Measurements from ENCODE around the gene GRB2. TPM values are rescaled to one million over a fixed set of nuclear protein-coding genes. Genes with fewer than 3 reads are reported as not detected.
"Not testable (repeated sequence)": the region's sequence is repeated elsewhere in the genome, so short reads cannot be mapped to it uniquely, and the experiment has no call there.

GRB2 gene
- total and polyA plus RNA-seq, 2 experiments from 2014 or later = 65.0 to 96.6 TPM

- no peak for DNase-seq
- in situ Hi-C loops (cut with MboI) = no loop called here
- peaks cover 6% of the 10 kb centered on the region; the same call in 1 of the 2 replicates for H4K20me1 ChIP-seq (ENCODE audit: insufficient read depth)
- H3K4me3 ChIP-seq = no peak overlapping the region
- no peak overlapping the region for H3K9ac ChIP-seq
- TF ChIP-seq EZH2 (IDR thresholded peaks at IDR 0.05; ENCODE audit: insufficient read depth, poor library complexity, severe bottlenecking) = no peak
- TF ChIP-seq EZH2phosphoT487 (IDR thresholded peaks at IDR 0.05; ENCODE audit: insufficient read depth, low read depth) = no peak
- 0 out of 2 replicates have a peak, but pooled peaks cover 6% of the 10 kb centered on the region for H3K36me3 ChIP-seq (ENCODE audit: low read depth)
- no peaks in the 10 kb centered on the region for H3K9me3 ChIP-seq (ENCODE audit: low read depth)
- no peaks in the 10 kb centered on the region for H3K27me3 ChIP-seq (replicated peaks; ENCODE audit: insufficient read depth)
- H2AFZ ChIP-seq = no peak overlapping the region
- H3K4me2 ChIP-seq (ENCODE audit: unreplicated experiment) = no peak overlapping the region
- WGBS, 2 experiments (ENCODE audit: low coverage in 1 of 2, low lambda C conversion rate in 2 of 2, missing lambda C conversion rate in 2 of 2) = 93 to 96% methylated on average over 8 of the region's 8 CpGs
- H3K4me1 ChIP-seq (ENCODE audit: insufficient read depth) = no peaks in the 10 kb centered on the region
- no peak overlapping the region for H3K27ac ChIP-seq
- peaks cover 100% of the 10 kb centered on the region for H3K79me2 ChIP-seq (ENCODE audit: insufficient read depth)
- peaks cover 2% of the 10 kb centered on the region; the same call in 1 of the 2 replicates for H3F3A ChIP-seq (ENCODE audit: insufficient read depth)
- no peaks in the 10 kb centered on the region for H3K9me2 ChIP-seq (ENCODE audit: insufficient read depth)
Observed at GRCh38 chr17:75384751-75385150, 20.7 kb downstream of the GRB2 start.

DNA sequence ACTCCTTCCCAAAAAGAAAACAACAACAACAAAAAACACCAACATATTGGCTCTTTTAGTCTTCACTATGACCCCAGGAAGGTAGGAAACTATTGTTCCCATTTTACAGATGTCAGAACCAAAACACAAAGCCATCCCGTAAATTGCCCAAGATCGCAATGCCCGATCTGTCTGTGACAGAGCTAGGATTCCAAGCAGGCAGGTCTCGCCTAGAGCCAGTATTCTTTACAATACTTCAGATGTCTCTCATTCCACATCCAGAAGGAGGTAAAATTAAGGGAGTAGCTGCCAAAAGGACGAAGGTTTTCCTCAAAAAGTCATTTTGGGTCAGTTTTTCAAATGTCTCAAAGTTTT lies 21.7 kb downstream of the GRB2 start:
- H3K9ac ChIP-seq = no peak overlapping the region
- H3K4me2 ChIP-seq (ENCODE audit: unreplicated experiment) = no peak overlapping the region
- no peak overlapping the region for H2AFZ ChIP-seq
- no peak for DNase-seq
- H3K36me3 ChIP-seq (ENCODE audit: low read depth) = 0 out of 2 replicates have a peak, but pooled peaks cover 6% of the 10 kb centered on the region
- H3K79me2 ChIP-seq (ENCODE audit: insufficient read depth) = peaks cover 100% of the 10 kb centered on the region
- H3K4me1 ChIP-seq (ENCODE audit: insufficient read depth) = no peaks in the 10 kb centered on the region
- no peak overlapping the region for H3K4me3 ChIP-seq
- H3K9me3 ChIP-seq (ENCODE audit: low read depth) = no peaks in the 10 kb centered on the region
- 79% methylated on average over 5 of the region's 5 CpGs for WGBS, 2 experiments (ENCODE audit: low coverage in 1 of 2, low lambda C conversion rate in 2 of 2, missing lambda C conversion rate in 2 of 2)
- no peak for TF ChIP-seq EZH2phosphoT487 (IDR thresholded peaks at IDR 0.05; ENCODE audit: insufficient read depth, low read depth)
- no peak for TF ChIP-seq EZH2 (IDR thresholded peaks at IDR 0.05; ENCODE audit: insufficient read depth, poor library complexity, severe bottlenecking)
- H3K9me2 ChIP-seq (ENCODE audit: insufficient read depth) = no peaks in the 10 kb centered on the region
- peaks cover 4% of the 10 kb centered on the region; the same call in 1 of the 2 replicates for H3F3A ChIP-seq (ENCODE audit: insufficient read depth)
- H3K27ac ChIP-seq = no peak overlapping the region
- H3K27me3 ChIP-seq (replicated peaks; ENCODE audit: insufficient read depth) = no peaks in the 10 kb centered on the region
- in situ Hi-C loops (cut with MboI) = no loop called here
- H4K20me1 ChIP-seq (ENCODE audit: insufficient read depth) = peaks cover 6% of the 10 kb centered on the region; the same call in 1 of the 2 replicates

DNA sequence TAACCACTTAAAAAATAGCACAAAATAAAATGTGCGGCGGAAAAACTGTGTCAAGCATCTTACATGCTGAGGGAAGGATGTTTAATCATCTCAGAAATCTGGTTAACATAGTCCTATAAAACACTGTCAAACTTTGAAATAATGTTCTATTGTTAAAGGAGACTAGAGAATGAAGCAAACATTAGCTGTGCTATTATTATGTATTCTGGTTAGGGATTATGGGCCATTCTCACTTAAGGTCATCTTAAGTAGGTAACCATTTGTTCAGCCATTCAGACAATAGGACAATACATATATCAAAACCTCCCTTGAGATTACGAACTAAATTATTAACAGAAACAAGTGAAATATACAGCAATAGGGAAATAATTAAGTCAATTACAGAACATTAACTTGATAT lies 24.7 kb downstream of the GRB2 start:
- Histone ChIP-seq H3K4me2 (ENCODE audit: unreplicated experiment) (no peak overlapping the region), H3K36me3 (ENCODE audit: low read depth) (no peaks in the 10 kb centered on the region), H3K79me2 (ENCODE audit: insufficient read depth) (peaks cover 100% of the 10 kb centered on the region), H3K9me2 (ENCODE audit: insufficient read depth) (no peaks in the 10 kb centered on the region), H3K4me3 (no peak overlapping the region), H3K27me3 (replicated peaks; ENCODE audit: insufficient read depth) (no peaks in the 10 kb centered on the region), H3K9me3 (ENCODE audit: low read depth) (no peaks in the 10 kb centered on the region), H4K20me1 (ENCODE audit: insufficient read depth) (peaks cover 6% of the 10 kb centered on the region; the same call in 1 of the 2 replicates), H3F3A (ENCODE audit: insufficient read depth) (peaks cover 4% of the 10 kb centered on the region; the same call in 1 of the 2 replicates), H3K9ac (no peak overlapping the region), H2AFZ (no peak overlapping the region), H3K27ac (no peak overlapping the region), H3K4me1 (ENCODE audit: insufficient read depth) (no peaks in the 10 kb centered on the region)
- WGBS, 2 experiments (ENCODE audit: low coverage in 1 of 2, low lambda C conversion rate in 2 of 2, missing lambda C conversion rate in 2 of 2) = 96 to 97% methylated on average over 3 of the region's 3 CpGs
- no peak for DNase-seq
- TF ChIP-seq EZH2 (IDR thresholded peaks at IDR 0.05; ENCODE audit: insufficient read depth, poor library complexity, severe bottlenecking) (no peak), EZH2phosphoT487 (IDR thresholded peaks at IDR 0.05; ENCODE audit: insufficient read depth, low read depth) (no peak)
- in situ Hi-C loops (cut with MboI) = no loop called here

- H3K9ac ChIP-seq = no peak overlapping the region
- H3K36me3 ChIP-seq (ENCODE audit: low read depth) = no peaks in the 10 kb centered on the region
- DNase-seq = no peak
- H3F3A ChIP-seq (ENCODE audit: insufficient read depth) = peaks cover 4% of the 10 kb centered on the region; the same call in 1 of the 2 replicates
- no peaks in the 10 kb centered on the region for H3K9me3 ChIP-seq (ENCODE audit: low read depth)
- in situ Hi-C loops (cut with MboI) = no loop called here
- no peaks in the 10 kb centered on the region for H3K9me2 ChIP-seq (ENCODE audit: insufficient read depth)
- no peak overlapping the region for H3K4me2 ChIP-seq (ENCODE audit: unreplicated experiment)
- no peak for TF ChIP-seq EZH2phosphoT487 (IDR thresholded peaks at IDR 0.05; ENCODE audit: insufficient read depth, low read depth)
- no peak for TF ChIP-seq EZH2 (IDR thresholded peaks at IDR 0.05; ENCODE audit: insufficient read depth, poor library complexity, severe bottlenecking)
- H3K27me3 ChIP-seq (replicated peaks; ENCODE audit: insufficient read depth) = no peaks in the 10 kb centered on the region
- peaks cover 100% of the 10 kb centered on the region for H3K79me2 ChIP-seq (ENCODE audit: insufficient read depth)
- H2AFZ ChIP-seq = no peak overlapping the region
- H3K4me3 ChIP-seq = no peak overlapping the region
- no peaks in the 10 kb centered on the region for H3K4me1 ChIP-seq (ENCODE audit: insufficient read depth)
- no peak overlapping the region for H3K27ac ChIP-seq
- peaks cover 6% of the 10 kb centered on the region; the same call in 1 of the 2 replicates for H4K20me1 ChIP-seq (ENCODE audit: insufficient read depth)
Observed at GRCh38 chr17:75380315-75380714, 25.2 kb downstream of the GRB2 start.

GRCh38 chr17:75379426-75379825 lies 26.1 kb downstream of the GRB2 start:
- in situ Hi-C loops (cut with MboI); H4K20me1 ChIP-seq (ENCODE audit: insufficient read depth): not testable (repeated sequence)
- WGBS, 2 experiments (ENCODE audit: low coverage in 1 of 2, low lambda C conversion rate in 2 of 2, missing lambda C conversion rate in 2 of 2) = 89 to 94% methylated on average over 1 of the region's 1 CpG

More at GRCh38 chr17:75379426-75379825, 26.1 kb downstream of the GRB2 start:
- H3K36me3 ChIP-seq (ENCODE audit: low read depth); H3K27me3 ChIP-seq (replicated peaks; ENCODE audit: insufficient read depth); H3K9me2 ChIP-seq (ENCODE audit: insufficient read depth); H3K27ac ChIP-seq; H2AFZ ChIP-seq; DNase-seq; H3K9ac ChIP-seq; H3K4me1 ChIP-seq (ENCODE audit: insufficient read depth); H3K4me3 ChIP-seq; H3F3A ChIP-seq (ENCODE audit: insufficient read depth); H3K4me2 ChIP-seq (ENCODE audit: unreplicated experiment); H3K9me3 ChIP-seq (ENCODE audit: low read depth): not testable (repeated sequence)
- H3K79me2 ChIP-seq (ENCODE audit: insufficient read depth) = peaks cover 100% of the 10 kb centered on the region

Measured in GM23248 (cell line).